Peyer's patch (tissue), 4 donors: Measurements from ENCODE around the gene MRPS23.

Experiments used
- POLR2A ChIP-seq, 2 donors: fragments of 450-650 bp; IDR thresholded peaks; one replicate each; pipeline ENCODE4 v1.5.1; 2017; ENCODE audit warnings: antibody characterized with exemption in 2 of 2, mild to moderate bottlenecking in 2 of 2, moderate library complexity in 2 of 2
- TF ChIP-seq, protein P1 (sequence below), 6 experiments: fragments of 450-650 bp in 4 of 6; fragments of 200-600 bp in 2 of 6; sonication (generic) in 1 of 6; IDR thresholded peaks; one replicate each; pipeline ENCODE4 v1.5.1; 2017 to 2019; ENCODE audit warnings: antibody characterized with exemption in 6 of 6, mild to moderate bottlenecking in 3 of 6, moderate library complexity in 1 of 6

DNA sequence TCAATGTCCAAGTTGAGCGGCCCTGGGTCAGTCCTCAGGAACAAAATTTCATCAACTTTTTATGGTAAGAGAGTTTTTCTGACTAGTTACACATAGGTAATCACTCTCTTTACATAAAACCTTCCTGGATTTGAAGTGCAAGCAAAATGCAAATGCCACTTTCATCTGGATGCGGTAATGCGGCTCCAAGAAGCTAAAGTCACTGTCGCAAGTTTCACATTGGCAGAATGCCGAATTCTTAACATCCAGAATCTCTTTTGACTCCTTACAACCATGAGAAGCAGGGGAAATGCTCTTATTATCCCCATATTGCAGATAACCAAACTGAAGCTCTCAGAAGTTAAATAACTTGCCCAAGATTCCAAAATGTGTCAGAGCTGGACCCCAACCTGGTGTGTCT lies 30.0 kb downstream of the MRPS23 start:
- TF ChIP-seq POLR2A (IDR thresholded peaks at IDR 0.05) = no peak
- TF ChIP-seq, protein P1, sequence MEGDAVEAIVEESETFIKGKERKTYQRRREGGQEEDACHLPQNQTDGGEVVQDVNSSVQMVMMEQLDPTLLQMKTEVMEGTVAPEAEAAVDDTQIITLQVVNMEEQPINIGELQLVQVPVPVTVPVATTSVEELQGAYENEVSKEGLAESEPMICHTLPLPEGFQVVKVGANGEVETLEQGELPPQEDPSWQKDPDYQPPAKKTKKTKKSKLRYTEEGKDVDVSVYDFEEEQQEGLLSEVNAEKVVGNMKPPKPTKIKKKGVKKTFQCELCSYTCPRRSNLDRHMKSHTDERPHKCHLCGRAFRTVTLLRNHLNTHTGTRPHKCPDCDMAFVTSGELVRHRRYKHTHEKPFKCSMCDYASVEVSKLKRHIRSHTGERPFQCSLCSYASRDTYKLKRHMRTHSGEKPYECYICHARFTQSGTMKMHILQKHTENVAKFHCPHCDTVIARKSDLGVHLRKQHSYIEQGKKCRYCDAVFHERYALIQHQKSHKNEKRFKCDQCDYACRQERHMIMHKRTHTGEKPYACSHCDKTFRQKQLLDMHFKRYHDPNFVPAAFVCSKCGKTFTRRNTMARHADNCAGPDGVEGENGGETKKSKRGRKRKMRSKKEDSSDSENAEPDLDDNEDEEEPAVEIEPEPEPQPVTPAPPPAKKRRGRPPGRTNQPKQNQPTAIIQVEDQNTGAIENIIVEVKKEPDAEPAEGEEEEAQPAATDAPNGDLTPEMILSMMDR (IDR thresholded peaks at IDR 0.05) = no peak
